Activated CD8-positive, alpha-beta memory T cell treated with anti-CD3 and anti-CD28 coated beads for 36 hours (primary cell): ENCODE measurements around the gene TMC1. TPM values are rescaled to one million over a fixed set of nuclear protein-coding genes. Genes with fewer than 3 reads are reported as not detected.

Source experiments
- CTCF ChIA-PET: fragments of 350-600 bp; sonication (Branson Sonifier 250); formaldehyde crosslinking; loops from one replicate; lab custom pipeline; 2021; ENCODE audit warnings: antibody characterized with exemption; lab: Charles Lee
- POLR2A ChIA-PET: fragments of 350-600 bp; sonication (Branson Sonifier 250); formaldehyde crosslinking; loops from one replicate; lab custom pipeline; 2021; ENCODE audit warnings: antibody characterized with exemption; lab: Charles Lee
- total RNA-seq, 2 experiments: library from RNA; stranded (reverse); gene quantifications; one replicate each; pipeline ENCODE4 v1.2.3, GENCODE V29; 2021

The TMC1 gene
- total RNA-seq, 2 experiments from 2014 or later, result not detected

DNA sequence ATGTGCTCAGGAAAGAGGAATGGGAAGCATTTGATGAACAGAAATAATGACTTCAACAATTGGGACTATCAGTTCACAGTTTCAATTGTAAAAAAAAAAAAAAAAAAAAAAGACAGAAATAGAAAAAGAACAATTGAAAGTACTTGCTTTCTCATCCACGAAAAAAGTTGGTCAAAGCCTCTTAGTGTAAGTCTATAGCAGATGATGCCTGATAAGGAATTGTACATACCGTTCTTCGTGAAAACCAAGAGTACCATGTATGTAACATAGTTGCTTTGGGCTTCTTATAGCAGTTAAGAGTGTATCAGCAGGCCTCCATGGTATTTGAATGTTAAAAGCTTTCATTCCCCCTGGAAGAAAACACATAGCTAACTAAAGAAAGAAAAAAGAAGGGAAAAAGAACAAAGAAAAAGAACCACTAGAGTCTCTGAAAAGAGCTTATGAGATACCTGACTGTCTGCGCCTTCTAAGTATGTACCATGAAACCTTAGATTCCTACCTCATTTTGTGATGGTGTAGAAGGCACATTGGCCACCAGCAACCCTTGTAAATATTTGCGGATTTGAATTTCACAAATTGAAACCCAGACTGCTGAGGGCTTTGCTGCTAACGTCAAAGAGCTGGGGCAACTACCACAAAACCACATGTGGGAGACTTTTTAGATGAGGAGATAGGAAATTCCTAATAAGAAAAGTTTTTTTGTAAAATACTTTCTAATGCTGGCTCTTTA, 75.2 kb downstream of the TMC1 start:
- ChIA-PET POLR2A (no interaction called here), CTCF (no interaction called here)

DNA sequence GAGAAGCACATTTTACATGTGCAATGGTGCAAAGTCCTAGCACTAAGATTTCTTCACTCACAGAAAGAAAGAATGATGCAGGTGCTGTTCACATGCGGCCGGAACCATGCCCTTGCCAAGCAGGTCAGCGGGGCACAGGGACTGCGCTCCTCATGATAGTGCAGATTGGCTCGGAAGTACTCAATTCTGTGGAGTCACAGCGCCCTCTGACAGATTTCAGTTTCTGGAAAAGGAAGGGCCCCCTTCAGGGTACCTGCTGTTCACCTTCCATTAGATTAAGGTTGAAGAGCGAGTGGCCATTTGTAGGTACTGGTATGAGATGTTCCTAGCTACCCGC, 75.7 kb downstream of the TMC1 start:
- POLR2A ChIA-PET, result no interaction called here
- CTCF ChIA-PET, result no interaction called here

DNA sequence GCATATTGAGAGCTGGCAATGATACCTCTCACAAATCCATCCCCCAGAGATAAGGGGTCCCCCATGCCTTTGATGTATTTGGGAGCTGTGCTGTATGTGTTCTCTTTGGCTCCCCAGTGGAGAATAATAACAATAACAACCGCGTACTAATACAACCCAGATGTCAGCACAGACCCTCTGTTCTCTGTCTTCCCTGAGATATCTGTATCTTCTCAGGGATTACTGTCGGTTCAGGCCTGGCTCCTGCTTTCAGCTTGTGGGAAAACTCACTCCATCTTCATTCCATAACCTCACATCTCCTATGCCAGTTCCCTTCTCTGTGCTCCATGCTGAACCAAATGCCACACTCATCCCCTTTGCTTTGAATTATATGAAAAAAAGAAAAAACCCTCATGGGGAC, 76.2 kb downstream of the TMC1 start:
- ChIA-PET POLR2A (no interaction called here), CTCF (no interaction called here)

DNA sequence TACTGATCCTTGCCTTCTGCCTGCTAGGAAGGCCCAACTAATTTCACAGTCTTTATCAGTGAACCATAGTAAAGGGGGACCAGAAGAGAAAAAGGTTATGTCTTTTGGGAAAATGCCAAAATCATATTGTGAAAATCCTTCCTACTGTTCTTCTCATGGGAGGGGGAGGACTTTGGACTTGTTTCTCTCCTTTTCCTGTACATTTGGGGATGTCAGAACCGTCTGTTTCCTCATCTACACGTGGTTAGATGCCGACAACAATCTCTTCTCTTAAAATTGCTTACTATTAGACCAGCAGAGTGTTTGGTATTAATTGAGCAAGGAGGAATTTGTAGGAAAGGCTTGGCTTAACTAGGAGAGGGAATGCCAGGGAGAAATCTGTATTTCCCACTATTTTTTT, 77.2 kb downstream of the TMC1 start:
- ChIA-PET CTCF (no interaction called here), POLR2A (no interaction called here)

DNA sequence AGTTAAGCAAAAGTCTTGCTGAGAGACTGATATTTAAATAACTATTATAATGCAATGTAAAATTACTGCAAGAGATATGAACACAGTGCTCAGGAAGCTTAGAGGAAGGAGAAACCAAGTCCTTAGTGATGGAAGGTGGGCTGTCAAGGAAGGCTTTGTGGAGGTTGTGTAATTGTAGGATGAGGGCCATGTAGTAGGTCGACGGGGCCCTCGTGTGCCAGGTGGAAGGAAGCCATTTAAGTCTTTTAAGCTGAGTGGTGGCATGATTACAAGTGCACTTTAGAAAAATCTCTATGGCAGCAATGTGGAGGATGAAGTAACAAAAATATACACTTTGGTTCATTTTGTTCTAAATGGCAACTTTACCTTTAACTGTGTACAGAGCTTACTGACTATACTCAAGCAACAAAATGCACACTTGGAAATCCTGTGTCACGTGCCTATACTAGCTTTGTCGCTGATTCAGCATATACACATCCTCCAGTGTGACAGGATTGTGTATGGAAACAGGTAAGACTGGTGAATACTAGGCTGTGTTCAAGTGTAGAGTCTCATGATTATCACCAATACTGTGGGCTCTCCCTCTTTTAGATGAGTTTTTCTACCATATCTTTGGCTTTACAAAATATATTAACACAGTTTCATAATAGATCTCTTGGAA, 78.6 kb downstream of the TMC1 start:
- ChIA-PET CTCF (no interaction called here), POLR2A (no interaction called here)

DNA sequence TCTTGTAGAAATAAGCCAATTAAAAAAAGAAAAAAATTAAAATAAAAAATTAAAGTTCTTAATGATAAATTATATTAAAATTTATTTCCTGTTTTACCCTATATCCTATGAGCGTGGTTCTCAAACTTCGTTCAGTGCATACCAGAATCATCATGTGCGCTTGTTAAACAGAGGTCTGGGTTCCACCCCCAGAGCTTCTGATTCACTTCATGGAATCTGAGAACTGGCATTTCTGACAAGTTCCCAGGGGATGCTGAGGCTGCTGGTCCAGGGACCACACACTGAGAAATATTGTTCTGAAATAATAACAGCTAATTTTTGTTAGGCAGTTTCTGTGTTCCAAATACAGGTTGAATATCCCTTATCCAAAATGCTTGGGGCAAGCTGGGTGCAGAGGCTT, 79.3 kb downstream of the TMC1 start:
- CTCF ChIA-PET, result interaction anchor here (1.4 kb wide), 1 partner anchor 8 kb away, joined by 4 read pairs; no protein-coding TSS in a partner anchor
- POLR2A ChIA-PET, result no interaction called here

DNA sequence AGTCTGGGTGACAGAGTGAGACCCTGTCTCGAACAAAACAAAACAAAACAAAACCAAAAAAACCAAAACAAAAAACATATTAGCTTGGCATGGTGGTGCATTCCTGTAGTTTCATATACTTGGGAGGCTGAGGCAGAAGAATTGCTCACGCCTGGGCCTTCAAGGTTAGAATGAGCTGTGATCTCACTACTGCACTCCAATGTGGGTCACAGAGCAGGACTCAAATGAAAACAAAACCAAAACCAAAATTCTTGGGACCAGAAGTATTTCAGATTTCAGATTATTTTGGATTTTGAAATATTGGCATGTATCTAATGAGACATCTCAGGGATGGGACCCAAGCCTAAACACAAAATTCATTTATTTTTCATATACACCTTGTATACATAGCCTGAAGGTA, 80.2 kb downstream of the TMC1 start:
- ChIA-PET CTCF (interaction anchor here (1.4 kb wide), 1 partner anchor 9 kb away, joined by 4 read pairs; no protein-coding TSS in a partner anchor), POLR2A (interaction anchor here (0.6 kb wide), 1 partner anchor 253 kb away, joined by 3 read pairs; no protein-coding TSS in a partner anchor)

DNA sequence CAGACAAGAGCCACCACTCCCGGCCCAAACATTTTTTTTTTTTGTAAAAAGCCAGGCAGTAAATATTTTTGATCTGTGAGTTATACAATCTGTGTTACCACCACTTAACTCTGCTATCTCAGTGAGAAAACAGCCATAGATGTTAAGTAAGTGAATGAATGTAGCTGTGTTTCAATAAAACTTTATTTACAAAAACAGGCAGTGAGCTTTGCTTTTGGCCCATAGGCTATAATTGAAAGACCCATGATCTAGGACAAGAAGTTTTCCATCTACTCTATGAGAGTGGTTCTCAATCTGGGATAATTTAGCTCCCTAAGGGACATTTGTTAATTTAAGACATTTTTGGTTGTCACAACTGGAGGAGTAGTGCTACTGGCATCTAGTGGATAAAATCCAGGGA, 91.0 kb downstream of the TMC1 start:
- ChIA-PET POLR2A (no interaction called here), CTCF (no interaction called here)

DNA sequence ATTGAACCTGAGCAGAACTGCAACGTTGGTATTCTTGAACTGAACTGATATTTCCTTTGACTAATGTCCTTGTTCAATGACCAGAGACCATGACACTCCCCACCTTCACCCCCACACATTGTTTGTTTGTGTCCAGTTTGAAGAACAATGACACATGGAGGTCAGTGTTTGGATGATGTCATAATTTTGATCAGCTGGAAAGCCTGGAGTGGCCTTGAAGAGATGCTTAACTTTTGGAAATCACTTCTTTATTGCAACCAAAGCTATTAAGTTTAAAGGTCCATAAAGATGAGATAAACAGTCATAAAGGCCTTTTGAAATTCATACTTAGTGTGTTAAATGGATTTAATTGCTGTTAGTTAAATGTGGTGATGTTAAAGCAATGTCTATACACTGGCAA, 92.7 kb downstream of the TMC1 start:
- ChIA-PET CTCF (no interaction called here), POLR2A (no interaction called here)

DNA sequence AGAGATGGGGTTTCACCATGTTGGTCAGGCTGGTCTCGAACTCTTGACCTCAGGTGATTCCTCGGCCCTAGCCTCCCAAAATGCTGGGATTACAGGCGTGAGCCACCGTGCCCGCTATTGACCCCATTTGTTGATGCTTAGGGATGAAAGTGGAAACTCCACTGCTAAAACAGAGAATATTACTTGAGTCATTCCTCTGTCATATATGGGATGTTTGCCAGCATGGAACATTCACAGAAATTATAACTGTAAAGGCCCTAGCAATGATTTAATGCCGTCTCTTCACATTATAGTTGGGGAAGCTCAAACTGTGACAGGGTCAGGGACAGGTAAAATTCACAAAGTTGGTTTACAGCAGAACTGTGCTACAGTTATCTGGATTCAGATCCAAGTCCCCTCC, 94.5 kb downstream of the TMC1 start:
- CTCF ChIA-PET, result no interaction called here
- POLR2A ChIA-PET, result no interaction called here

DNA sequence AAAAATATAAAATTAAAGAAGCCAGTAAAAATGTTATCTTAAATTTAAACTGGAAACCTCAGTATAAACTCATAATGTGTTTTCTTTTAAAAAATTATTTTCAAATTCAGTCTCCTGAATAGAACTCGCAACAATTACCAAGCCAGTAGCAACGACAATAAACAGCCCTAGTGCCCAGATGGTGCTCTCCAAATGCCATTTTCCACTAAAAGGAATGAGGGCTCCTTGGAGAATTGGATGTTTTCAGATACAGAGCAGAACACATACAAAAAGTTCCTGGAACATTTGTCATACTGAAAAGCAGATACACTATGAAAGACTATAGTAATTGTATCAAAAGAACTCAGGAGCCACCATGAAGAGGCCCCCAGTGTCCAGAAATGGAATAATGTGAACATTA, 97.4 kb downstream of the TMC1 start:
- ChIA-PET CTCF (no interaction called here), POLR2A (no interaction called here)

DNA sequence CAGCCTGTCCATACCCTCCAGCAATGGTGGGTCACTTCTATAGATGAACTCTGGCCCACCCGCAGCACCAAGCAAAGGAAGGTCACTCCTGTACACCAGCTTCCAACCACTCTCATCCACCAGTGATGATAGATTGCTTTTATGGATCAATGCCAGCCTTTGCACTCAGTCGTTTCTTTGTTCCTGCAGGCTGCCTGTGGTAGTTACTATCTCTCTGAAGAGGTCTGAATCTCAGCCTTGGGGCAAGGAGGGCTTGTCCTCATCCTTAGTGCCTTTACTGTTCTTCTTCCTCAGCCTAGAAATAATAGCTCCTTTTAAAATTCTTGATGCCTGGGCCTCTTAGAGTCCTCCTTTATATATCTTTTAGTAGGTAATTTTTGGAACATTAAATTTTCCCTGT, 100.8 kb downstream of the TMC1 start:
- CTCF ChIA-PET, result no interaction called here
- POLR2A ChIA-PET, result no interaction called here

DNA sequence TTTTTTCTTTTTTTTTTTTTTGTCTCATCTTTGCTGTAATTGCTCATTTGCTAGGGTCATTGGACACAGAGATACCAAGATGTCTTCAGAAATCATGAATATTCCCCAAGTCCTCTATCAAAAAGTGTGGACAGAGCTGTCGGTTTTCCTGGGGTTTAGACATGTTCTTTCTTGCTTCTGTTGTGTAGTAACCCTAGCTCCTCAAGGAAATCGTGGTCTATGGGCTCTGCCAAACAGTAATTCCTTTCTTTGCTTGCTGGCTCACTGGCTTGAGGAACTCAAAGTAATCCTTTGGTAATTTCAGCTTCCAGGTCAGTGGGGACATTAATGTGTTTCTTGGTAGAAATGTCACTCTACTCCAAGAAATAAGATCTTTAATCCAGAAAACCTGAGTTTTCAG, 101.7 kb downstream of the TMC1 start:
- POLR2A ChIA-PET, result no interaction called here
- CTCF ChIA-PET, result interaction anchor here (0.7 kb wide), 1 partner anchor 358 kb away, joined by 4 read pairs; no protein-coding TSS in a partner anchor

DNA sequence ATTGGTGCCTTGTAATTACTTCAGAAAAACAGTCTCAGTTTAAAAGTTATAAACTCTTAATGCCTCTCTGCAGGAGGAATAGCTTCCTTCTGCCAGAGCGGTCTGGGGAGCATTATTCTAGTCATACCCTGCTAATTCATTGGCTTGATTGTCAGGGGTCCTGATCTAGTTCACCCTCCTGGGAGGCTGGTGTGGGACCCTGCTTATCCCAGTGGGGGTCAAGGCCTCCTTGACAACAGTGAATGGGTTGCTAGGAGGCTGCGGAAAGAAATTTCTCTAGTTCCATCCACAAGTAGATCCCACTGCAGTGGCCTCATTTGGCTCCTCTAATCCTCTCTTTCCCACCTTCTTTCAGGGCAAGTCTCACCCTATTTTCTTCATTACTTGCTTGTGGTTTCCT, 105.7 kb downstream of the TMC1 start:
- ChIA-PET CTCF (no interaction called here), POLR2A (no interaction called here)

DNA sequence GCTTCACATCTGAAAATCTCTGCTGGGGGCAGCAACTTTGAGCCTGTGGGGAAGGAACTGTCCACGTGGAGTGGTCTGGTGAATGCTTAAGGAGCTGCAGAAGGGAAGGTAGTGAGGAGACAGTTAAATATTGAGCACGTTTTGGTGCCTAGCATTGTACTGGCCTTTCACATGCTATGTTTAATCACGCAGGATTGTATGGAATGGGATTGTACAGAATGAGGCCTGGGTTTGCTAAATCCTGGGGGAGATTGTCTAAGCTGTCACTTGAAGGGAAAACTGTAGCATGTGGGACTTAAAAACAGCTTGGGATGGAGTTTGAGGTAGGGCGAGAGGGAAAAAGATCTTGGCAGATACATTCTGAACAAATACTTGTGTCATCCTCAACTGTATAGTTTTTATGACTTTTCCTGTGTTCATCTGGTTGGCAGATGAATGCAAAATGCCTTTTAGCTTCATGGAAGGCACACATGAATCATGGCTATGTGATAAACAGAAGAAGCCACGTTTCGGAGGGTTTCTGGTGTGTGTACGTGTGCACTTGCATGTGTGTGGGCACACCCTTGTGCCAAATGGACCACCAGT, 106.6 kb downstream of the TMC1 start:
- CTCF ChIA-PET, result no interaction called here
- POLR2A ChIA-PET, result no interaction called here

DNA sequence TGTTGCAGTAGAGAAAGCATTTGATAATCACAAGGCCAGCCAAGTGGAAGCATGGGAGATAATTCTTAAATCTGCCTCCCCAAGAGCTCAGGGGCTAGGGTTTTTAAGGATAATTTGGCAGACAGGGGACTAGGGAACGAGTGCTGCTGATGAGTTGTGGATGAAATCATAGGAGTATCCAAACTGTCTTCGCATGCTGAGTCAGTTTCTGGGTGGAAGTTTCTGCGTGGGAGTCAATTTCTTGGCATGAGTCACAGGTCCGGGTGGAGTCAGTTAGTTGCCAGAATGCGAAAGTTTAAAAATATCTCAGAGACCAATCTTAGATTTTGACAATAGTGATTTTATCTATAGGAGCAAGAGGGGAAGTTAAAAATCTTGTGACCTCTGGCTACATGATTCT, 112.6 kb downstream of the TMC1 start:
- ChIA-PET POLR2A (no interaction called here), CTCF (no interaction called here)

DNA sequence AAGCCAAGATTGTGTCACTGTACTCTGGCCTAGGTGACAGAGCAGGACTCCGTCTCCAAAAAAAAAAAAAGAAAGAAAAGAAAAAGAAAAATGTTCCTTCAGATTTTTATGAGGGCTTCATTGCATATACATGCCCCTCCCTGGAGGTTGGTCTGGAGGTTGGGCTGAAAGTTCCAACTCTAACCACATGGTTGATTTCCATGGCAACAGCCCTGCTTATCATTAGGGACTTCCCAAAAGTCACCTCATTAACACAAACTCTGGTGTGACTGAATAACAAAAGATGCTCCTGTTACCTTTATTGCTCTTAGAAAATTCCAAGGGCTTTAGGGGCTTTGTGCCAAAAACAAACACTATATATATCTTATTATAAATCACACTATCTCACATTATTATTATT, 113.8 kb downstream of the TMC1 start:
- CTCF ChIA-PET, result no interaction called here

DNA sequence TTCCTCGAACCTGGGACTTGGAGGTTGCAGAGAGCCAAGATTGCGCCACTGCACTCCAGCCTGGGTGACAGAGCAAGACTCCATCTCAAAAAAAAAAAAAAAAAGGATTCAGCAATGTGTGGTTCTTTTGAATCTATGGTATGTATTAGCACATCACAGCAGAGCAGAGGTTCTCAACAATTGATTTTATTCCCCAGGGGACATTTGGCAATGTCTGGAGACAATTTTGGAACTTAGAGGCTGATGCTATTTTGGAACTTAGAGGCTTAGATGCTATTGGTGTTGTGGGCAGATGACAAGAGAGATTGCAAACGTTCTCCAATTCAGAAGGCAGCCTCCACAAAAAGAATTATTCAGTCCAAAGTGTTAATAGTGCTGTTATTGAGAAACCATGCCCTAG, 115.2 kb downstream of the TMC1 start:
- POLR2A ChIA-PET, result no interaction called here

More for the DNA sequence above, 113.8 kb downstream of the TMC1 start:
- POLR2A ChIA-PET, result no interaction called here

DNA sequence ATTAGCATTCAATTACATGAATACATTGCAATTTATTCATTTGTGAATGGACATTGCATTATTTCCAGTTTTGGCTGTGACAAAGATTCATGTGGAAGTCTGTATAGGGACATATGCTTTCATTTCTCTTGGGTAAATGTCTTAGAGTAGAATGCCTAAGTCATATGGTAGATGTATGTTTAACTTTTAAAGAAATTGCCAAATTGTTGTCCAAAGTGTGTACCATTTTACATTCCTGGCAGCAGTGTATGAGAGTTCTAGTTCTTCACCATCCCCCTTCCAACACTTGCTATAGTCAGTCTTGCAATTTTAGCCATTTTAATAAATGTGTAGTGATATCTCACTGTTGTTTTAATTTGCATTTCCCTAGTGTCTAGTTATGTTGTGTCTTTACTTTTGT, 122.2 kb downstream of the TMC1 start:
- ChIA-PET CTCF (no interaction called here), POLR2A (no interaction called here)

More for the DNA sequence above, 115.2 kb downstream of the TMC1 start:
- CTCF ChIA-PET, result no interaction called here

DNA sequence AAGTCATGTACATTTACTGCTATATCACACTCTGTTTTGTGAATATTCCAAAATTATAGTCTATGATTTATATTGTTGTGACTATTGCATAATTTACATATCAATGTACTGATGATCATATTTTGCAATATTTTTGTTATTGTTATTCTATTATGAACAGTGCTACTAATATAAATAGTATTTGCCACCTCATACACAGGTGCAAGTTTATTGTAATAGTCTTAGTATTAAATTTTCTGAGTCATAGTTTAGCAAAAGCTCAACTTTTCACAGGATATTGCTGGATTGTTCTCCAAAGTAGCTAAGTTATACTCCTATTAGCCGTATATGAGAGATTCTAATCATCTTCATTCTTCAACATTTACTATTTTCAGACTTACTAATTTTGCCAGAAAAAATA, 124.7 kb downstream of the TMC1 start:
- CTCF ChIA-PET, result no interaction called here
- POLR2A ChIA-PET, result no interaction called here
